Osteoblast (primary cell): Measurements from ENCODE around the gene KCTD11. TPM values are rescaled to one million over a fixed set of nuclear protein-coding genes. Genes with fewer than 3 reads are reported as not detected.
A peak's percentile ranks its signal among the peaks of the same experiment; 100 is the strongest.
"Not testable (repeated sequence)": the region's sequence is repeated elsewhere in the genome, so short reads cannot be mapped to it uniquely, and the experiment has no call there.

ENCODE experiments used
- DNase-seq: peaks from one replicate; pipeline ENCODE4 v3.0.0; 2011; ENCODE audit warnings: low spot score, mixed read lengths; ENCODE audit not compliant: insufficient read length; ENCODE audit errors: missing footprints
- H2AFZ ChIP-seq: 2 replicates; pipeline ENCODE4 v1.6.0; 2011; ENCODE audit warnings: mild to moderate bottlenecking, low read length
- H3K27ac ChIP-seq: 2 replicates; pipeline ENCODE4 v1.5.1; 2011; ENCODE audit warnings: mild to moderate bottlenecking, low read depth, low read length, moderate library complexity
- H3K27me3 ChIP-seq: 2 replicates; pipeline ENCODE4 v1.6.0; 2012; ENCODE audit warnings: mild to moderate bottlenecking, control low read depth, inconsistent platforms, low read length, moderate library complexity; ENCODE audit not compliant: insufficient read depth
- H3K36me3 ChIP-seq: 2 replicates; pipeline ENCODE4 v1.5.1; 2011; ENCODE audit warnings: mild to moderate bottlenecking, low read length, control low read depth, moderate library complexity; ENCODE audit not compliant: insufficient read depth
- H3K4me1 ChIP-seq: 2 replicates; pipeline ENCODE4 v1.5.1; 2011; ENCODE audit warnings: mild to moderate bottlenecking, low read length, control low read depth, moderate library complexity; ENCODE audit not compliant: insufficient read depth
- H3K4me2 ChIP-seq: 2 replicates; pipeline ENCODE4 v1.6.0; 2011; ENCODE audit warnings: mild to moderate bottlenecking, low read length; ENCODE audit not compliant: insufficient read depth
- H3K4me3 ChIP-seq: fragments of 200-600 bp; sonication (generic); 3 replicates; pipeline ENCODE4 v1.5.1; 2012; ENCODE audit warnings: mild to moderate bottlenecking, low read length, inconsistent platforms; ENCODE audit not compliant: insufficient read depth
- H3K79me2 ChIP-seq: 2 replicates; pipeline ENCODE4 v1.6.0; 2012; ENCODE audit warnings: mild to moderate bottlenecking, low read length, control low read depth, inconsistent platforms; ENCODE audit not compliant: insufficient read depth
- H3K9me3 ChIP-seq: 2 replicates; pipeline ENCODE4 v1.5.1; 2011; ENCODE audit warnings: low read depth, low read length, control low read depth
- H4K20me1 ChIP-seq: 2 replicates; pipeline ENCODE4 v1.6.0; 2012; ENCODE audit warnings: mild to moderate bottlenecking, low read length, control low read depth; ENCODE audit not compliant: insufficient read depth
- total RNA-seq: library from RNA; depleted of rRNA; stranded (reverse); fragments of >200 nt; gene quantifications from 2 replicates; pipeline ENCODE4 v1.2.3, GENCODE V29; 2012
- TF ChIP-seq, protein P1 (sequence below): IDR thresholded peaks from 2 replicates; pipeline ENCODE4 v1.5.1; 2011; ENCODE audit warnings: mild to moderate bottlenecking, low read depth, low read length, moderate library complexity; ENCODE audit errors: extremely low read depth

KCTD11 gene
- total RNA-seq, 1 donor: 11.9 TPM

DNA sequence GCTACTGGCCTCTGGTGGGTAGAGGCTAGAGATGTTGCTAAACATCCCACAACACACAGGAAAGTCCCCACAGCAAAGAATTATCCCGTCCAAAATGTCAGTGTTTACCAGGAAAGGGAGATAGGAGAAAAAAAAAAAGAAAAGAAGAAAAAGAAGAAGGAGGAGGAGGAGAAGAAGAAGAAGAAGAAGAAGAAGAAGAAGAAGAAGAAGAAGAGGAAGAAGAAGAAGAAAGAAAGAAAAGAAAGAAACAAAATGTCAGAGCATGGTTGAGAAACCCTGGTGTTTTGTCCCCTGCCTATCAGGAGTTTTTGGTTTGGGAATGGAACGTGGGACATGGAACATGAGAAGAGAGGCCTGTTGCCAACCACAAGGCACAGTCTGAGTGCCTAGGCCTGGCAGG is 5.4 kb downstream of the KCTD11 start:
- Histone ChIP-seq H4K20me1 (peaks cover 26% of the 10 kb centered on the region), H3K4me2 (no peak overlapping the region), H3K4me3 (no peak overlapping the region), H2AFZ (no peak overlapping the region), H3K36me3 (no peaks in the 10 kb centered on the region), H3K4me1 (peaks cover 24% of the 10 kb centered on the region), H3K79me2 (peaks cover 28% of the 10 kb centered on the region), H3K27ac (no peak overlapping the region), H3K9me3 (no peaks in the 10 kb centered on the region), H3K27me3 (no peaks in the 10 kb centered on the region)
- DNase-seq: no peak
- TF ChIP-seq, protein P1, sequence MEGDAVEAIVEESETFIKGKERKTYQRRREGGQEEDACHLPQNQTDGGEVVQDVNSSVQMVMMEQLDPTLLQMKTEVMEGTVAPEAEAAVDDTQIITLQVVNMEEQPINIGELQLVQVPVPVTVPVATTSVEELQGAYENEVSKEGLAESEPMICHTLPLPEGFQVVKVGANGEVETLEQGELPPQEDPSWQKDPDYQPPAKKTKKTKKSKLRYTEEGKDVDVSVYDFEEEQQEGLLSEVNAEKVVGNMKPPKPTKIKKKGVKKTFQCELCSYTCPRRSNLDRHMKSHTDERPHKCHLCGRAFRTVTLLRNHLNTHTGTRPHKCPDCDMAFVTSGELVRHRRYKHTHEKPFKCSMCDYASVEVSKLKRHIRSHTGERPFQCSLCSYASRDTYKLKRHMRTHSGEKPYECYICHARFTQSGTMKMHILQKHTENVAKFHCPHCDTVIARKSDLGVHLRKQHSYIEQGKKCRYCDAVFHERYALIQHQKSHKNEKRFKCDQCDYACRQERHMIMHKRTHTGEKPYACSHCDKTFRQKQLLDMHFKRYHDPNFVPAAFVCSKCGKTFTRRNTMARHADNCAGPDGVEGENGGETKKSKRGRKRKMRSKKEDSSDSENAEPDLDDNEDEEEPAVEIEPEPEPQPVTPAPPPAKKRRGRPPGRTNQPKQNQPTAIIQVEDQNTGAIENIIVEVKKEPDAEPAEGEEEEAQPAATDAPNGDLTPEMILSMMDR: no peak

DNA sequence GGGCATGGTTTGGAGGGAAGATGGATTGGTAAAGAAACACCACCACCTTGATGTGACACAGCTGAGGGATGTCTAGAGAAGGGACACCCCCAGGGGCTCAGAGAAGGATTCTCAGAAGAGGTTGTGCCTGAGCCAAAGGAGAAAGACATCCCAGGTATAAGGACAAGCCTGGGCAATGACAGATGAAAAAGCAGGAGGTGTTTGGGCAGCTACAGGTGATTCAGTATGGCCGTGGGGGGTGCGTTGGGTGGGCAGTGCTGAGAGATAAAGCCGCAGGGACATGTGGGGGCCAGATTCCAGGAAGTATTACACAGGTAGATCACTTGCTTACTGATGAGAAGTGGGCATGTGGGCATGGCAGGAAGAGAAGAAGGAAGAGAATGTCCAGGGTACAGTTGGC is 9.9 kb downstream of the KCTD11 start:
- H4K20me1 ChIP-seq: no peaks in the 10 kb centered on the region
- no peak overlapping the region for H3K4me2 ChIP-seq
- DNase-seq: no peak
- no peaks in the 10 kb centered on the region for H3K79me2 ChIP-seq
- H3K4me3 ChIP-seq: no peak overlapping the region
- H2AFZ ChIP-seq: no peak overlapping the region
- TF ChIP-seq, protein P1: no peak
- no peaks in the 10 kb centered on the region for H3K36me3 ChIP-seq
- H3K27ac ChIP-seq: no peak overlapping the region
- no peaks in the 10 kb centered on the region for H3K4me1 ChIP-seq
- H3K27me3 ChIP-seq: no peaks in the 10 kb centered on the region
- H3K9me3 ChIP-seq: no peaks in the 10 kb centered on the region

DNA sequence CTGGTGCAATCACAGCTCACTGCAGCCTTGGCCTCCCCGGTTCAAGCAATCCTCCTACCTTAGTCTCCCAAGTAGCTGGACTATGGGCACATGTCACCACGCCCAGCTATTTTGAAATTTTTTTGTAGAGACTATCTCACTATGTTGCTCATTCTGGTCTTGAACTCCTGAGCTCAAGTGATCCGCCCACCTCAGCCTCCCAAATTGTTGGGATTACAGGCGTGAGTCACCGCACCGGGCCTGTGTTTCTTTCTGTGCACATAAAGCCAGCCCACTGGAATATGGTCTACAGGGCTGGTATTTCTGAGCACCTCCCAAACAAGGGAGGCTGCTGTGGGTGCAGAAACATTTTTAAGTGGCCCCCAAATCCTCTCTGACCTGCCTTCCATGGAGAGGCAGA is 11.3 kb downstream of the KCTD11 start:
- H3K4me3 ChIP-seq: no peak overlapping the region
- no peak overlapping the region for H3K4me2 ChIP-seq
- no peaks in the 10 kb centered on the region for H3K79me2 ChIP-seq
- H3K36me3 ChIP-seq: no peaks in the 10 kb centered on the region
- H3K9me3 ChIP-seq: no peaks in the 10 kb centered on the region
- H2AFZ ChIP-seq: no peak overlapping the region
- DNase-seq: peak; percentile 66
- H3K27me3 ChIP-seq: no peaks in the 10 kb centered on the region
- no peak overlapping the region for H3K27ac ChIP-seq
- no peaks in the 10 kb centered on the region for H4K20me1 ChIP-seq
- H3K4me1 ChIP-seq: no peaks in the 10 kb centered on the region
- TF ChIP-seq, protein P1: no peak

- H3K79me2 ChIP-seq, H3K9me3 ChIP-seq, H3K36me3 ChIP-seq, H3K27ac ChIP-seq, H2AFZ ChIP-seq, H3K4me1 ChIP-seq, H3K4me2 ChIP-seq, H4K20me1 ChIP-seq, H3K4me3 ChIP-seq: not testable (repeated sequence)
- peaks cover 17% of the 10 kb centered on the region for H3K27me3 ChIP-seq
- DNase-seq: peak; percentile 25
These were observed 14.0 kb downstream of the KCTD11 start for GRCh38 chr17:7365963-7366362.

GRCh38 chr17:7367083-7367482 is 15.1 kb downstream of the KCTD11 start:
- no peaks in the 10 kb centered on the region for H4K20me1 ChIP-seq
- no peak overlapping the region for H3K4me3 ChIP-seq
- peaks cover 17% of the 10 kb centered on the region for H3K27me3 ChIP-seq
- DNase-seq: no peak
- H3K4me1 ChIP-seq: no peaks in the 10 kb centered on the region
- H3K9me3 ChIP-seq: no peaks in the 10 kb centered on the region
- H3K4me2 ChIP-seq: no peak overlapping the region
- TF ChIP-seq, protein P1: no peak
- no peaks in the 10 kb centered on the region for H3K79me2 ChIP-seq
- no peak overlapping the region for H3K27ac ChIP-seq
- no peak overlapping the region for H2AFZ ChIP-seq
- no peaks in the 10 kb centered on the region for H3K36me3 ChIP-seq
